ENCODE data around the gene DRP2.

DRP2 gene

DNA sequence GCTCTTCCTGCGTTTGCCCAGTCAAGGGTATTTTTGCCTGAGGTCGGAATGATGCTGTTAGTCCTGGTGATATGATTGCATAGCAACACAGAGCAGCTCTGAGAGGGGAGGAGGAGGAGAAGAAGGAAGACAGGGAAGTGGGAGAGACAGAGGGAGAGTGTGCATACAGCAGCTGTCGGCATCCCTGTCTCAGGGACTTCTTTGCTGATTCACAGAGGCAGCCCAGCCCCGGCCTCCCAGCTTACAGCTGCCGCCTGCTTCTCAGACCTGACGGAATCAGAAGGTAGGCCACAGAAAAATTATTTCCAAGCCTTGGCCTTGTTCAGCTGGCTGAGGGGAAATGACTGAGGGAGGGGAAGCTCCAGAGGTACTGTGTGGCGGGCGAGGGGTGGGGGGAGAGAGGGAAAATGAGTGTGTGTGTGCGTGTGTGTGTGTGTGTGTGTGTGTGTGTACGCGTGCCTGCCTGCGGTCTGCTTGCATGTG, 319 bp downstream of the DRP2 start:
- Histone ChIP-seq H3K27ac (ENCODE audit: low read length) (no peak overlapping the region), H3K79me2 (ENCODE audit: low read length) (no peaks in the 10 kb centered on the region), H4K20me1 (ENCODE audit: insufficient read depth, low read length) (no peaks in the 10 kb centered on the region), H2AFZ (ENCODE audit: low read depth, low read length) (no peak overlapping the region), H3K4me2 (ENCODE audit: low read length) (no peak overlapping the region), H3K4me1 (ENCODE audit: low read length) (no peaks in the 10 kb centered on the region), H3K4me3 (ENCODE audit: low read length) (no peak overlapping the region), H3K36me3 (replicated peaks; ENCODE audit: low read depth, low read length) (no peaks in the 10 kb centered on the region), H3K9me3 (ENCODE audit: insufficient read depth, low read length) (no peaks in the 10 kb centered on the region), H3K9ac (ENCODE audit: low read length) (no peak overlapping the region), H3K27me3 (ENCODE audit: low read depth, low read length) (no peaks in the 10 kb centered on the region)
- TF ChIP-seq, protein P1, sequence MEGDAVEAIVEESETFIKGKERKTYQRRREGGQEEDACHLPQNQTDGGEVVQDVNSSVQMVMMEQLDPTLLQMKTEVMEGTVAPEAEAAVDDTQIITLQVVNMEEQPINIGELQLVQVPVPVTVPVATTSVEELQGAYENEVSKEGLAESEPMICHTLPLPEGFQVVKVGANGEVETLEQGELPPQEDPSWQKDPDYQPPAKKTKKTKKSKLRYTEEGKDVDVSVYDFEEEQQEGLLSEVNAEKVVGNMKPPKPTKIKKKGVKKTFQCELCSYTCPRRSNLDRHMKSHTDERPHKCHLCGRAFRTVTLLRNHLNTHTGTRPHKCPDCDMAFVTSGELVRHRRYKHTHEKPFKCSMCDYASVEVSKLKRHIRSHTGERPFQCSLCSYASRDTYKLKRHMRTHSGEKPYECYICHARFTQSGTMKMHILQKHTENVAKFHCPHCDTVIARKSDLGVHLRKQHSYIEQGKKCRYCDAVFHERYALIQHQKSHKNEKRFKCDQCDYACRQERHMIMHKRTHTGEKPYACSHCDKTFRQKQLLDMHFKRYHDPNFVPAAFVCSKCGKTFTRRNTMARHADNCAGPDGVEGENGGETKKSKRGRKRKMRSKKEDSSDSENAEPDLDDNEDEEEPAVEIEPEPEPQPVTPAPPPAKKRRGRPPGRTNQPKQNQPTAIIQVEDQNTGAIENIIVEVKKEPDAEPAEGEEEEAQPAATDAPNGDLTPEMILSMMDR (IDR thresholded peaks at IDR 0.05; ENCODE audit: low read depth, low read length) = no peak
- TF ChIP-seq EZH2phosphoT487 (IDR thresholded peaks at IDR 0.05; ENCODE audit: low read depth) = no peak

DNA sequence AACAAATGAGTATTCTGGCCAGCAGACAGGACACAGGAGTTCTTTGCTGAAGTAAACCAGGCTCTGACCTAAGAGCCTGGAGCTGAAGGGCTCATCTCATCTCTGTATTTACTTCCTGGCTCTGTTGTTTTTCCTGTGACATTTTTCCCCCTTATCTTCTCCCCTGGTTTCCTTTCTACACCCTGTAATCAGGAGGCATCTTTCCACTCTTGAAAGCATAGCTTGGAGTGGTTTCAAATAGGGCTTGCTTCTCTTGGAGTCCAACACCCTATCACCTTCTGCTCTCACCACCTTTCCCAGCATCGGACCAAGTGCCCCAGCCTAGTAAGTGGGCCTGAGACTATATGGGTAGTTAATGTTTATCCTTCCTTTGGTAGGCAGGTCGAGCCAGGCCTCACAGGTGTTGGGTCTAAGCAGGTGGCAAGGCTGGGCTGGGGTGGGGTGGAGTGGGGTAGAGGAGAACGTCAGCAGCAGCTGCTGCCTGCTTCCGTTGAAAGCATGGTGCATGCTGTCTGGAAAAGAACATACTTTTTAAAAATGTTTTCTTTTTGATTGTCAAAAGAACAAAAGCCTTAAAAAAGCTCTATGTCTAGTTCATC, 1.2 kb downstream of the DRP2 start:
- Histone ChIP-seq H3K4me1 (ENCODE audit: low read length) (no peaks in the 10 kb centered on the region), H3K27me3 (ENCODE audit: low read depth, low read length) (no peaks in the 10 kb centered on the region), H3K9ac (ENCODE audit: low read length) (no peak overlapping the region), H3K36me3 (replicated peaks; ENCODE audit: low read depth, low read length) (no peaks in the 10 kb centered on the region), H3K9me3 (ENCODE audit: insufficient read depth, low read length) (no peaks in the 10 kb centered on the region), H3K4me2 (ENCODE audit: low read length) (no peak overlapping the region), H3K79me2 (ENCODE audit: low read length) (no peaks in the 10 kb centered on the region), H3K27ac (ENCODE audit: low read length) (no peak overlapping the region), H4K20me1 (ENCODE audit: insufficient read depth, low read length) (no peaks in the 10 kb centered on the region), H2AFZ (ENCODE audit: low read depth, low read length) (no peak overlapping the region), H3K4me3 (ENCODE audit: low read length) (no peak overlapping the region)
- TF ChIP-seq EZH2phosphoT487 (IDR thresholded peaks at IDR 0.05; ENCODE audit: low read depth) = no peak
- TF ChIP-seq, protein P1 (IDR thresholded peaks at IDR 0.05; ENCODE audit: low read depth, low read length) = no peak

DNA sequence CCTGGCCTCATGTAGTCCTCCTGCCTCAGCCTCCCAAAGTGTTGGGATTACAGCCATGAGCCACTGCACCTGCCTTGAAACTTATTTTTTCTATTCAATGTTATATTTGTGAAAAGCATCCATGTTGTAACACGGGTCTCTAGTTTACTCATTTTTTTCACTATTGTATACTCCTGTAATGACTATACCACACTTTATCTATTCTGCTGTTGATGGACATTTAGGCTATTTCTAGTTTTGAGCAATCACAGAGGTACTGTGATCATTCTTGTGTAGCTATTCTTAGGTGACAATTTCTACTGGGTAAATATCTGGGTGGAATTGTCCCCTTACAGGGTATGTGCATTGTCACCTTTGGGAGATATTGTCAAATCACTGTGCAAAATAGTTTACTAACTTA, 3.6 kb downstream of the DRP2 start:
- no peaks in the 10 kb centered on the region for H3K4me1 ChIP-seq (ENCODE audit: low read length)
- TF ChIP-seq, protein P1 (IDR thresholded peaks at IDR 0.05; ENCODE audit: low read depth, low read length) = no peak
- no peak for TF ChIP-seq EZH2phosphoT487 (IDR thresholded peaks at IDR 0.05; ENCODE audit: low read depth)
- H2AFZ ChIP-seq (ENCODE audit: low read depth, low read length) = no peak overlapping the region

DNA sequence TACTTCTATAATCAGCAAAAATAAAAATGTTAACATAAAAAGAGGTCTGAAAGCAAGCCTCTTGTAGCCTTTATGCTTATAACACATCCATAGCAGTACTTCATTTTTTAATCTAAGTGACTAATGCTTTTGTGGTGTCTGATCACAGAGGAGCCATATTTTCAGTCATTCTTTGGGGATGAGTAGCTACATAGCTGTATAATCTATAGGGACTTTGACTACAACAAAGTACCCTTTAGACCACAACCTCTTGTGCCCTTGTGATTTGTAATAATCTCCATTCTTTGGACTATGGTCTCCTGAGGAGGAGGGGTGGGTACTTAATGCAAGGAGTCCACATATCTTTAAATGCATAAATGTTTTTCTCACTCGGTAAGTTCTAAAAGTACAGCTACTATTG, 9.6 kb downstream of the DRP2 start:
- no peak overlapping the region for H3K4me2 ChIP-seq (ENCODE audit: low read length)
- no peaks in the 10 kb centered on the region for H3K79me2 ChIP-seq (ENCODE audit: low read length)
- TF ChIP-seq EZH2phosphoT487 (IDR thresholded peaks at IDR 0.05; ENCODE audit: low read depth) = no peak
- TF ChIP-seq, protein P1 (IDR thresholded peaks at IDR 0.05; ENCODE audit: low read depth, low read length) = no peak

More for the DNA sequence above, 3.6 kb downstream of the DRP2 start:
- Histone ChIP-seq H3K4me2 (ENCODE audit: low read length) (no peak overlapping the region), H3K79me2 (ENCODE audit: low read length) (no peaks in the 10 kb centered on the region), H3K36me3 (replicated peaks; ENCODE audit: low read depth, low read length) (no peaks in the 10 kb centered on the region), H3K4me3 (ENCODE audit: low read length) (no peak overlapping the region), H4K20me1 (ENCODE audit: insufficient read depth, low read length) (no peaks in the 10 kb centered on the region), H3K9ac (ENCODE audit: low read length) (no peak overlapping the region), H3K27me3 (ENCODE audit: low read depth, low read length) (no peaks in the 10 kb centered on the region), H3K9me3 (ENCODE audit: insufficient read depth, low read length) (no peaks in the 10 kb centered on the region), H3K27ac (ENCODE audit: low read length) (no peak overlapping the region)

More for the DNA sequence above, 9.6 kb downstream of the DRP2 start:
- no peak overlapping the region for H3K27ac ChIP-seq (ENCODE audit: low read length)
- no peak overlapping the region for H3K4me3 ChIP-seq (ENCODE audit: low read length)
- H3K4me1 ChIP-seq (ENCODE audit: low read length) = no peaks in the 10 kb centered on the region
- H3K36me3 ChIP-seq (replicated peaks; ENCODE audit: low read depth, low read length) = no peaks in the 10 kb centered on the region
- H2AFZ ChIP-seq (ENCODE audit: low read depth, low read length) = no peak overlapping the region
- H3K9me3 ChIP-seq (ENCODE audit: insufficient read depth, low read length) = no peaks in the 10 kb centered on the region
- no peak overlapping the region for H3K9ac ChIP-seq (ENCODE audit: low read length)
- H4K20me1 ChIP-seq (ENCODE audit: insufficient read depth, low read length) = no peaks in the 10 kb centered on the region
- H3K27me3 ChIP-seq (ENCODE audit: low read depth, low read length) = no peaks in the 10 kb centered on the region
